Retina (tissue), 1 donor: ENCODE measurements around the gene MACROD2.

Source experiments
- DNase-seq: peaks from one replicate; pipeline ENCODE4 v3.0.0-alpha.2; 2016

MACROD2 gene

DNA sequence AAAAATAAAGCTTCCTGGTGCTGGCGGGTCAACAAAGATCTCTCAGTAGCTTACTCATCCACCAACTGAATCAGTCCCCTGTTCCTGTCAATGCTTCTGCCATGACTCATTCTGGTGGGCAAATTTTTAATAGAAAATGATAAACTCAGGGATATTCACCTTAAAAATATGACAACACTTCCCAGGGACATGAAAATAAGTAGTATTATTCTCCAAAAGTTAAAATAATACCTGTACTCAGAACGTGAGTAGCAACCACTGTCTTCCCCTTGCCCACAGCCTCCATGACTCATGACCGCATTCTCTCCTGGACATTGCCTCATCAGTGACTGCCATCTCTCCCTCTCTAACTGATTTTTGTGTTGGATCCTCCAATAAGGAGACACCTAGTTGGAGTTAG is 2025.7 kb downstream of the MACROD2 start:
- DNase-seq: no peak

DNA sequence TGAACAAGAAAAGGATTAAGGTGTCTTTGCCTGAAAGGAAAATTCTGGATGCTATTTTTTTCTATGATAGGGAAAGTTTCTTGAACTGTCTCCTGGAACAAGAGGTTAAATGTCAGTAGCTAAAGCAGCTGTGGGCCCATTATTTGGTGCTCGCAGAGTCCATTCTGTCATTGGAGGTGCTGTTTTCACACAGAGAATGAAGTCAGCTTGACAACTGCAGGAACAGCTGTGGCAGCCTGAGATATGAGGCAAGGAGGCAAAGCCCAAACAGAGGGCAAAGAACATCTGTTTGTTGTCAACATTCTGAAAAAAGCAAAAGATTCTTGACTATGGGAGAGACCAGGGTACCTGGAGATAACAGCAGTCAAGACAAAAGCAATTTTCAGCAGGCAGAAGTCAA is 2029.8 kb downstream of the MACROD2 start:
- no peak for DNase-seq

DNA sequence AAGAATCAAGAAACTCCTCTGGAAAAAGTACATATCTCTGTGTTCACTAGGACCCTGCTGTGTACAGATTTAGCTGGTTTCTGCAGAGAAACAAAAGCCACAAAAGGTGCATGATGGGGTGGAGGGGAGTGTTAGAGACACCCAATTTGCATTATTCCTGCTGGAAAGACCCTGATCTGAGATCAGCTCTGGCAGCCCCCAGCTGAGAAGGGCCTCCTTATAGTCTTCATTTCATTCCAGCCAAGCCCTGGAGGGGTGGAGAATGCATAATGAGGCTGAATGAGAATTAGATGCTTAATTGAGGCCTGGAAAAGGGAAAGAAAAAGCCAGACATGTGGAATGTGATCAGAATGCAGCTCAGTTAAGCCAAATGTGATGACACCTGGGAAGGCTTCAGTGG is 2032.4 kb downstream of the MACROD2 start:
- no peak for DNase-seq

GRCh38 chr20:16028923-16029322 is 2033.6 kb downstream of the MACROD2 start:
- DNase-seq: no peak

- no peak for DNase-seq
Observed at GRCh38 chr20:16030253-16030652, 2034.9 kb downstream of the MACROD2 start.

- no peak for DNase-seq
Observed at GRCh38 chr20:16035576-16035975, 2040.3 kb downstream of the MACROD2 start.

DNA sequence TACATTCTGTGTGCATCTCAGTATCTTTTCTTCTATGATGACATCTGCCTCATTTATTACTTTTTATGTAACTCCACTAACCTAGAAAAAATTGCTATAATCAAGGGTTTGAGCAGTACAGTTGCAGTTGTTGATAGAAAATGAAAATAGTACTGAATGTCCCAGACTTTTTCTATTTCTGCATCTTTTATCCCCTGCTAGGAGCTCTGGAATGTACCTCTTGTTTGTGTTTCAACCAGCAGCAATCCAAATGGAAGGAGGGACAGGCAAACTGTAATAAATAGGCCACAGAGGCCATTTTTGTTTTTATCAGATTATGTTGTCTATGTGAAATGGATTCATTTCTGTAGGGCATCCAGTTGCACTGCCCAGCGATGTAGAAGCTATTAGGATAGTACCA is 2041.0 kb downstream of the MACROD2 start:
- DNase-seq: no peak

DNA sequence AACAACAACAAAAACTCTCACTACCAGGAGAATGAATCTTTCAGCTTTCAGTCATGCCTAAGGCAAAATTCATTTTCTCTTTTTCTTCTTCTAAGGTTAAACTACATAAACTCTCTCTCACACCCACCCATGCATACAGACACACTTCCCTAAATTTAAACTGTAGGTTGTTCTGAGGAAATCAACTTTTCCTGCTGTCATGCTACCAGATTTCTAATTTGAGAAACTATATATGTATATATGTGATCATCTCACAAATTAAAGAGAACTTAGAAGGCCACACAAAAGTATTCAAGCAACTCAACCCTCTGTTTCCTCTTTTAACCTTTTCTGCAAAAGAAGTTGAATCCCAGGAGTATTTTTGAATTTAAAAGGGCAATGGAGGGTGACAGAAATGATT is 2045.4 kb downstream of the MACROD2 start:
- no peak for DNase-seq

- DNase-seq: no peak
Observed at GRCh38 chr20:16042731-16043130, 2047.4 kb downstream of the MACROD2 start.

DNA sequence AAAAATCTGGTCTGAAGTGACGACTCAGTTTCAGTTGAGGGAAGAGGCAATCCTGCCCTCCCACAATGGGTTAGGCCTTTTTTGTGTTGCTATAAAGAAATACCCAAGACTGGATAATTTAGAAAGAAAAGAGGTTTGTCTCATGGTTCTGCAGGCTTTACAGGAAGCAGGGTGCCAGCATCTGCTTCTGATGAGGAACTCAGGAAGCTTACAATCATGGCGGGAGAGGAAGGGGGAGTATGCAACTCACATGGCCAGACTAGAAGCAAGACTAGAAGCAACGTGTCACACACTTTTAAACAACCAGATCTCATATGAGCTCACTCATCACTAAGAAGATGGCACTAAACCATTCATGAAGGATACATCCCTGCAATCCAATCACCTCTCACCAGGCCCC is 2048.6 kb downstream of the MACROD2 start:
- no peak for DNase-seq

DNA sequence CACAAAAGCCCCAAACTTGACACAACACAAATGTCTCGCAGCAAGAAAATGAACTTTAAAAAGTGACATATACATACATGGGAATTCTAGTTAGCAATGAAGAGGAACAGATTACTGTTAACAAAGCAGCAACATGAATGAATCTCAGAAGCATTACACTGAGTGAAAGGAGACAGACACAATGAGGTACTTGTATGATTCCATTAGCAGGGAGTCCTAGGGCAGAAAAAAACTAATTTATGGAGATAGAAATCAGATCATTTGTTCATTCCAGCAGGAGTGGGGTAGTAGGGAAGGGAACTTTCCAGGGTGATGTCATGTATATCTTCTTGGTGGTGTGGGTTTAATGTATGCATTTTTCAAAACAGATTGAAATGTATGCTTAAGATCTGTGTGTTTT is 2053.6 kb downstream of the MACROD2 start:
- DNase-seq: no peak

DNA sequence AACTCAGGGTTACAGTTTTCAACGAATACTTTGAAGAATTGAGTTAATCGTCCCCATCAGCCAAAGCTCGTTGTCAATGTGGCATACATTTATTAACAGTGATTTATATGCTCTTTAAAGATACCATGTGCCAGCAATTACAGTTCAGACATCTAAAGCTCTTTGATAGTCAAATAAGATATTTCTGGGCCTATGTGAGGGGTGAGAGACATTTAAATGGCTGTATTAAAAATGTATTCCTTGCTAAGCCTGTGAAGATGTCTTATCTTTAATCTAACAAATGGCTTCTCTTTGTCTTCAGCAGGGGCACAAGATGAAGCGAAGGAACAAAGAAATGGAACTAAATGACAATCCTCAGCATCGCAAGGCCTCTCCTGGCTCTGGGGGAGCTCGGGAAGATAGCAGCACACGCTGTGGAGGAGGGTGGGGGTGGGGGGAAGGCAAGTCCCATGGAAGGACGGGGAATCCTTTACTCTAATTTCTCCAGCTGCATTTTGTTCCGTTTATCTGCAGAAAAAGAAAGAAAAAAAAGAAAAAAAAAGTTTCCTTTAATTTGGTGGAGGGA is 2054.3 kb downstream of the MACROD2 start:
- DNase-seq: no peak

GRCh38 chr20:16050366-16050765 is 2055.1 kb downstream of the MACROD2 start:
- DNase-seq: no peak

DNA sequence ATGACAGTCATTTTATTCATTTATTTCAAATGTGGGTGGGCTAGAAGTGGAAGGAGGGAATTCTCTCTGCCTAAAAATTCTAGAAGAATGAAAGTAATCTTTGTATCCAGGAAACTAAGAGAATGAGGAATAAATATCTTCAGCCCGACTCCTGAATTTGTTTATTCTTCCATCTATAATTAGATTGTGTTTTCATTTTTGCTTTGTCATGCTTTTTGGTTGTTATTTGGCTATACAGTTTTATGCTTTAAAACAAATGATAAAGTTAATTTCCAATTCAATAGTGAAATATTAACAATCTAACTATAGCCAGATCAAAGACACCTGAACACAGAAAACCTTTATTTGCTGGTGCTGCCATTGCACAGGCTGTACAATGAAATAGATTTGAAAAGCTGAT is 2056.7 kb downstream of the MACROD2 start:
- DNase-seq: no peak

DNA sequence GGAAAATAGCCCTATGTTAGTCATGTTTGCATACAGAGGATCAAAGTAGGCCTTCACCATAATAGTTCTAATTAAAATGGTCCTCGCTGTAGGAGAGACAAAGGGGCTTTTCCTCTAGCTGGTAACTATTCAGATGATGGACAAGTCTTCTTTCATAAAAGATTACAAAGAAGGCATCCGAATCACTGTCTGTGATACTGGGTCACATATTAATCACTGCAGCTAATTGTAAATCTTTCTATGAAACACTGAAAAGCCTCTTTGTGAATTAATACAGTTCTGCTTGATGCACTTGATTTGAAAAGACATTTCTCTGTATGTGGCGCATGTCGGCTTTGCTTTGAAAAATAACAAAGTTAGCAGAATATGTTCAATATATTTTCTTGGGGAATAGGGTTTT is 2057.1 kb downstream of the MACROD2 start:
- DNase-seq: peak; percentile 42

DNA sequence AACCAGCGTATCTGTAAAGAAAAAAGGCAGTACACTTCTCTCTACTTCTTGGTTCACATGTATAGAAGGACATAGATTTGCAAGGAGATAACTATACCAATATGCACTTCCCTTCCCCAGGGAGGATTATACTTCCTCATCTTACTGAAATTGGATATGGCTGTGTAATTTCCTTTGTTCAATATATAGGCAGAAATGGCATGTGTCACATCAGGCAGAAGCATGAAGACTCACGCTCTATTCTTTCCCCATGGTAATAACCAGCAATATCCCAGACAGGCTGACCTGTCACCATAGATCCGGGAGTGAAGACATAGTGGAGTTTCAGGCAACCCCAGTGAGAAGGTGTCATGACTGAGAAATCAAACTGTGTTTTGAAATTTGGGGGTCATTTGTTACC is 2059.7 kb downstream of the MACROD2 start:
- DNase-seq: no peak

- DNase-seq: no peak
Observed at GRCh38 chr20:16057651-16058050, 2062.3 kb downstream of the MACROD2 start.

- DNase-seq: peak; percentile 54
Observed at GRCh38 chr20:16058268-16058667, 2063.0 kb downstream of the MACROD2 start.

DNA sequence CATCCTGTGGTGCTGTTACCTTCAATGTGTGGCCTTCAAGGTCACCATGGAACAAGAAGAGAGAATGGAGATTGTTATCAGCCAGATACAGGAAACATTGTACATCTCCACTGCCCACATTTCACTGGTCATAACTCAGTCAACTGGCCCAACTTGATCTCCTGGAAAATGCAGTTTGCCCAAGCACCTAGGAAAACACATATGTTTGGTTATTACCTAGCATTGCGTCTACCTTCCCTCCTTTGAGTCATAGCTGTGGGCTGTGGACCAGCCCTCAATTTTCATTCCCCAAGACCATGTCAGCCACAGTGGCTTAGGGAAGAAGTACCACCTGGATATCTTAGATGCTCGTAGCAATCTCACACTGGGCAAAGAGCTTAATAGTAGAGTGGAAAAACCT is 2064.5 kb downstream of the MACROD2 start:
- no peak for DNase-seq

- DNase-seq: no peak
Observed at GRCh38 chr20:16061351-16061750, 2066.0 kb downstream of the MACROD2 start.

DNA sequence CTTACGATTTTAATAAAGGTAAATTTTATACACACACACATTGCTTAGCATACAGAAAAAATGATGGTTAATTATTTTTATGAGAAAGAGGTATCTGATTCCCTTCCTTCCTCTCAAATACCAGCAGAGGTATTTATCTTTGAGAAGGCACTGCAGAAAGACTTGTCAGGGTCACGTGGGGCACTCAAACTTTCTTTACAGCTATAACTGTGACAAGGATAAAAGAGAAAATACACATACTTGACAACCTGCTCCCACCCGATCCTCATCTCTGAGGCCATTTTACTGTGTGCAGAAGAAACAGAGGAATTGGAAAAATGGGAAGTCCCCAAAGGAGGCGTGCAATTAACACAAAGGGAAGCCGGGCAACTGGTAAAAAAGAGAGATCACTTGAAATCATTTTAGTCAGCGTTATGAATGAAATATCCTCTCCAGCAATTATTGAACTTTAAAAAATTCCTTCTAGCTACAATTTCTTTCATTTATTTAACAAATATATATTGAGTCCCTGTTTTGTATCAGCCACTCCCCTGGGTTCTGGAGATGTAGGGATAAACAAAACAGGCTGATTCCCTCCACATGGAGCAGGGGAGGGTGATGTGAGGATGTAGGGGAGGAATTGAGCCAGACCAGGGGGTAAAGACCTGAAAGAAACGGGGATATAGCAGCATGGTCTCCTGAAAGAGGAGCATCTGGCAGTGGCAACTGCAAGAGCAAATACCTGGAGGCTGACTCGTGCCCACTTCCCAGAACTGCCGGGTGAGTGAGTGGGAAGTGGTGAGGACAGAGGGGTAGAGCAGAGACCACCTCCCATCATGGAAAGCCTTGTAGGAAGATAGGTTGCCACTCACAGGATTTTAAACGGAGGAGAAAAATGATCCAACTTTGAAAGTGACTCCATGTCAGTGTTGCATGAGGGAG is 2067.6 kb downstream of the MACROD2 start:
- no peak for DNase-seq

GRCh38 chr20:16063881-16064280 is 2068.6 kb downstream of the MACROD2 start:
- no peak for DNase-seq

- no peak for DNase-seq
Observed at GRCh38 chr20:16064989-16065707, 2069.8 kb downstream of the MACROD2 start.

- DNase-seq: peak; percentile 47
Observed at GRCh38 chr20:16066571-16066970, 2071.3 kb downstream of the MACROD2 start.
